ENCODE data around the gene HOXA9.

HOXA9 gene

DNA sequence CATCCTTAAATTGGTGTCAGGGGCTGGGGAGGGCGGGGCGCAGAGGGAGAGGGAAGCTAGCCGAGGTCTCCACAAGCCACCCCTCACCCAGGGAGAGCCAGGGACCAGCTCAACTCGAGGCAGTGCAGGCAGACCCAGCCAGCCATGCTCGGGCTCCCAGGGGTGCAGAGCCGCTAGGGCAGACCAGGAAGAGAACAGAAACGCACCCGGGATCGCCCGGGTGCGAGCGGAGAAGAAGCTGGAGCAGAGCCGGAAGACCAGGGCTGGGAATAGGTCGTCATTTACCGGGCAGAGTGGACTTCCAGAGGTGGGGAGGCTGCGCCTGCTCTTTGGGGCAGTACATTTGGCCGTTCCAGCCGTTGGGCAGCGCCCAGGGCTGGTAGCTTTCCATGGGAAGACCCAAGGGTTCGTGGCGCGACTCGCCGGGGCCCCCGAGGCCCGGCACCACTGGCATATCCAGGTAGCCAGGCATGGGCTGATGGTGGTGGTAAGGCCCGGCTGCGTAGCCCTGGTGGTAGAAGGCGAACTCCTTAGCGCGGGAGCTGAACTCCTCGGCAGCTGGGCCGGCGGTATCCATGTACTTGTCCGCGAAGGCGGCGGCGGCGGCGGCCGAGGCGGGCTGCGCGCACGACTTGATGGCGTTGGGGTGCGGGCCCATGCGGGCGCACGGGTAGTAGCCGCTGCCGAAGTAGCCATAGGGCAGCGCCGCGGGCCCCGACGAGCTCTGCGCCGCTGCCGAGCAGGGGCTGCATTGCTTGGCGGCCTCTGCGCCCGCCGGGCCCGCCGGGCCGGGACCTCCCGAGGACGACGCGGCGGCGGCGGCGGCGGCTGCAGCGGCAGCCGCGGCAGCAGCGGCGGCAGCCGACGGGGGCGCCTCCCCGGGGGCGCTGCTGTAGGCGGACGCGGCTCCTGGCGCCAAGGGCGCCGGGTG is 33.8 kb upstream of the HOXA9 start:
- no peaks in the 10 kb centered on the region for H3K36me3 ChIP-seq (ENCODE audit: control insufficient read depth, insufficient read depth, low read length)
- peaks cover 33% of the 10 kb centered on the region for H3K4me1 ChIP-seq (ENCODE audit: control insufficient read depth, insufficient read depth, low read length)
- peaks cover 97% of the 10 kb centered on the region for H3K27me3 ChIP-seq (ENCODE audit: control insufficient read depth, insufficient read depth, low read length)
- H3K9ac ChIP-seq (ENCODE audit: low read length), result no peak overlapping the region
- no peak overlapping the region for H3K4me3 ChIP-seq (ENCODE audit: low read length)
- no peaks in the 10 kb centered on the region for H3K9me3 ChIP-seq (ENCODE audit: control insufficient read depth, low read length)

DNA sequence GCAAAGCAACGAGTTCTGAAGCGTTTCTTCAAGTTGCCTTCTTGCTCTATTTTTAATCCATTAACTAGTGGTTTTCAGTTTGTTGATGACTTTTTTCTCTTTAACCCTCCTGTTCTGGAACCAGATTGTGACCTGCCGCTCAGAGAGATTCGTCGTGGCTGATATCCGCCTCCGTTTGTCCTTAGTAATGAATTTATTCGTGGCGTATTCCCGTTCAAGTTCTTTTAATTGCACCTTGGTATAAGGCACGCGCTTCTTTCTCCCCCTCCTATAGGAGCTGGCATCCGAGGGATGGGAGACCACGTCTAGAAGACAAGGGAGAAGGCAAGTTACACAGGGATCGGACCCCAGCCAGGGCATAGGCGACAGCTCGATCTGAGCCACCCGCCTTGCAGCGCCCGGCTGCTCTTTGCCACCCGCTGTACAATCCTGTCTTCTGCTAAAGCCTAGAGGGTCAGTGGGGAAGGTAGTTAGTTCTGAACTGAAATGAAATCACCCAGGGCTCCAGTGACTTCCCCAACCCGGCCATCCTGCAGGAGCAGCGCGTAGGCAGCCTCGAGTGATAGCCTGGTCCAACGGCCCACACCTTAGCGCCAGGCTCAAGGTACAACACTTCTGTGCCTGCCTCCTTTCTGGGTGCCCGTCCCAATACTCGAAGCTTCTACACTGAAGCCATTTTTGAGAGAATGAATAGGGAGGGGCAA is 33.0 kb upstream of the HOXA9 start:
- Histone ChIP-seq H3K4me3 (ENCODE audit: low read length) (no peak overlapping the region), H3K4me1 (ENCODE audit: control insufficient read depth, insufficient read depth, low read length) (peaks cover 33% of the 10 kb centered on the region), H3K27me3 (ENCODE audit: control insufficient read depth, insufficient read depth, low read length) (peaks cover 97% of the 10 kb centered on the region), H3K9me3 (ENCODE audit: control insufficient read depth, low read length) (no peaks in the 10 kb centered on the region), H3K9ac (ENCODE audit: low read length) (no peak overlapping the region), H3K36me3 (ENCODE audit: control insufficient read depth, insufficient read depth, low read length) (no peaks in the 10 kb centered on the region)

DNA sequence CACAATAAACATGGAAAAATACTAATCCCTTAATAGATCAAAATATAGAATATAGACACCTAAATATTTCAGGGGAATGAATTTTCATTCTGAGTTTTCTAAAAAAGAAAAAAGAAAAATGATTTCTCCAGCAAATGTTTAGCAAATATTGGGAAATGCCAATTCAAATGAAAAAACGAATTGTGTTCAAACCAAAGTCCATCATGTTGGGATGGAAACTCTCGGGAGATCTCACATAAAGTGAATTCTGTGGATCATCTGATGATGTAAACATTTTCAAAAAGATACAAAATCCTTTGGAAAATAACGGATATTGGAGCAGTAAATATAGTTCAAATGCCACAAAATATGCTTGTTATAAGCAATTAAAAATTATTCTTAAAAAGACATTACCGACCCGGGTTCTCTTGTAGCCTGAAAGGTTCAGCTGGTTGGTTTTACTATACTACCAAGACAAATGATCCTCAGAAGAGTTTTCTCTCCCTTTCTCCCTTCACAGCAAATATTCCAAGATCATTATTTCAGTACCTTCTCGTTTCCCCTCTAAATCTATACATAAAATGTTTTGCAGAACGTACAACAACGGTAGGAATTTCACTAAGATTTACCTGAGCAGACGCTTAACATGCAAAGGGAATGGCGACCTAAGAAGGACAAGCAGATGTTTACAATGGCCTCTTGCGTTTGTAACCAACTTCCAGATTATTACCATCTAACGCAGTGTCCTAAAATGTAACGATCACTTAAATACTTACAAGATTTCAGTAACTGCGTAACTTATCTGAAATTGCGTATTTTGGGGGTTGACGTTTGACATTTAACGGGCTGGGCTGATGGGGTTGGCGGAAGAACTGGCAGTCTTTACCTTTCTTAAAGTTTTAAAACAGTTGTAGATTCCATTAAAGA is 32.1 kb upstream of the HOXA9 start:
- Histone ChIP-seq H3K4me1 (ENCODE audit: control insufficient read depth, insufficient read depth, low read length) (peaks cover 34% of the 10 kb centered on the region), H3K9ac (ENCODE audit: low read length) (no peak overlapping the region), H3K9me3 (ENCODE audit: control insufficient read depth, low read length) (no peaks in the 10 kb centered on the region), H3K4me3 (ENCODE audit: low read length) (no peak overlapping the region), H3K27me3 (ENCODE audit: control insufficient read depth, insufficient read depth, low read length) (peaks cover 97% of the 10 kb centered on the region), H3K36me3 (ENCODE audit: control insufficient read depth, insufficient read depth, low read length) (no peaks in the 10 kb centered on the region)

DNA sequence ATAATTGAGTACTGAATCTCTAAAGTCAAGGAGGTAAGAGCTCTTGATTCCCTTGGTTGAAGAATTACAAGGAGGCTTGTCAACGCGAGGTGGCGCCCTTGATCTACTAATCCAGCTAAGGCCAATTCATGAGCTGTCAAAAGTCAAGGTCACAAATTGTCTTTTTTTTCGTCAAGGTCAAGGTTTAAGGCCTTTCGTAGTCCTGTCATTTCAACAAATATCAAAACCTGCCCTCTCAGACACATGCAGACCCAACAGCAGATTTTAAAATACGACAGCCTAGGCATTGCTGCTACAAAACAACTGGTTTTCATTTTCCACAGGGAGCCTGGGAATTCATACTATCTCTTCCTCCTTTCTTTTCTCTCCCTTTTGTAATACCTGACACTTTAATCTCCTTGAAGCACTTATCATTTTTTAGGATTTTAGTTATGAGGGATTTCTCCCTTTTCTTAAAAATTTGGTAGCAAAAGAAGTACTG is 31.0 kb upstream of the HOXA9 start:
- Histone ChIP-seq H3K9me3 (ENCODE audit: control insufficient read depth, low read length) (no peaks in the 10 kb centered on the region), H3K27me3 (ENCODE audit: control insufficient read depth, insufficient read depth, low read length) (peaks cover 97% of the 10 kb centered on the region), H3K4me3 (ENCODE audit: low read length) (no peak overlapping the region)

DNA sequence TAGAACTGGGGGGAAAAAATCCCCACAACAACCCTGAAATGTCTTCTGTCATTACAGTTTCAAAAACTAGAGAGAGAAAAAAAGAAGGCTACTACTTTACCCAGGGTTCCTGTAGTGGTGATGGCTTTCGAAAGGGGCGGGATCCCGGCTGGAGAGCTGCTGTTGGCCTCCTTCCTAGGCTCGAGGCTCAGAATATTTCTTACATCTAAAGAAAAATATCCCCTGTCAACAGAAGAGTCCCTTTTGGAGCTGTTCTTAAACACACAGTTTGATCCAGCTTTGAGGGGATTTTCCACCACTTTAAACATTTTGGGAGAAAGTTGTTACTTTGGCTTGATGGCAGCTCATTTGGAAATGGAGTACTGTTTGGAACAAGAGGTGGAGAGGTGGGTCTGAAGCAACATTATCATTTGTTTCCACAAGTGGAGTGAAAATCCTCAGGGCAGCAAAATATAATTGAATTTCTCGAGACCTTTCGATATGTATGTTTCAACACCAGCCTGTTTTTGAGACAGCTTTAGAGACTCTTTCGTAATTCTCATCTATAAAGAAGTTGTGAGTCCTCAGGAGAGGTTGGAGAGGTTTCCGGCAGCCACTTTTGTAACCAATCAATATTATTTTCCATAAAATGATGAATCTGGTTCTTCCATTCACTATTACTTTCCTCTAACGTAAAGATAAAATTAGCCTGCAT is 29.5 kb upstream of the HOXA9 start:
- Histone ChIP-seq H3K36me3 (ENCODE audit: control insufficient read depth, insufficient read depth, low read length) (no peaks in the 10 kb centered on the region), H3K9me3 (ENCODE audit: control insufficient read depth, low read length) (no peaks in the 10 kb centered on the region), H3K9ac (ENCODE audit: low read length) (no peak overlapping the region), H3K27me3 (ENCODE audit: control insufficient read depth, insufficient read depth, low read length) (peaks cover 97% of the 10 kb centered on the region), H3K4me3 (ENCODE audit: low read length) (no peak overlapping the region), H3K4me1 (ENCODE audit: control insufficient read depth, insufficient read depth, low read length) (peaks cover 22% of the 10 kb centered on the region)

More for the DNA sequence above, 31.0 kb upstream of the HOXA9 start:
- Histone ChIP-seq H3K36me3 (ENCODE audit: control insufficient read depth, insufficient read depth, low read length) (no peaks in the 10 kb centered on the region), H3K9ac (ENCODE audit: low read length) (no peak overlapping the region), H3K4me1 (ENCODE audit: control insufficient read depth, insufficient read depth, low read length) (peaks cover 34% of the 10 kb centered on the region)

DNA sequence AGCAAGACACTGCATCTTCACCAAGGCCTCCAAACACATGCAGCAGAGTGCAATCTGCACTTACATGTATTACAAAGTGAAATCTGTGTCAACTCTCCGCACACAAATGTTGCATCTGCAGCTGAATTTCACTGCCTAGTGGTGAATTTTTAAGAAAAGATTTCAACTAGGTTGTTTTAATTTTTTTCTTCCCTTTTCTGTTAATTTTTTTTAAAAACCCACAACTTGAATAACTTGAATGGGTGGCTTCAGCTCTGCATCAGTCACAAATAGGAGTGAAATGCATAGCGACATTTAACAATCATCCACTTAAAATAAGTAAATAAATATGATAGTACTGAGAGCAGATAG is 28.6 kb upstream of the HOXA9 start:
- Histone ChIP-seq H3K4me1 (ENCODE audit: control insufficient read depth, insufficient read depth, low read length) (peaks cover 20% of the 10 kb centered on the region), H3K27me3 (ENCODE audit: control insufficient read depth, insufficient read depth, low read length) (peaks cover 100% of the 10 kb centered on the region), H3K9me3 (ENCODE audit: control insufficient read depth, low read length) (no peaks in the 10 kb centered on the region), H3K36me3 (ENCODE audit: control insufficient read depth, insufficient read depth, low read length) (no peaks in the 10 kb centered on the region), H3K4me3 (ENCODE audit: low read length) (no peak overlapping the region), H3K9ac (ENCODE audit: low read length) (no peak overlapping the region)

DNA sequence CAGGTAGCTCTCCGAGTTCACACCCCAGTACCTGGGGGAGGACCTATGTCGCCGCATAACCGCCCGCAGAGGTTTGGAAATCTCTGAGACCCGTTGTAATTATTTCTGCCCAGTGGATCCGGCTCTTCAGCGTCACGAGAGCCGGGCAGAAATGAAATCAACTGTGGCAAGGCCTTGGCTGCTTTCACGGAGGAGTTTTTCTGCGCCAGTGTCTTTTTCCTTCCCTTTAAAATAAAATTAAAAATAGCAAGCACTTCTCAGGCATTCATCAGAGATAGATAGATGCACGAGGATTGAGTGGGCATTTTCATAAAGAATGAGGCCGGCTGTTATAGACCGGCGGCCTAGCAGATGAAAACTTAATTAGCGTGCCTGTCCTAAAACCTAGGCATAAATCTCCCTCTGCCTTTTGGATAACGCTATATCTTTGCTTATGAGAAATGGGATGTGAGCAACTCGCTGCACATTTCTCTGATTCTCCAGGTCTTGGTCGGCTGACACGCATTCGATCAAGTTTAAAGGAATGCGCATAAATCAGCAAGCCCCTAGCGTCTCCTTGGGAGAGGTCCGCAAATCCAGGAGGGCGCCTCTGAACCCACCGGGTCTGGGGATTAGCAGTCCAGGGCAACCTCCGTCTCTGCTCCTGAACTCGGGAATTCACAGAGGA is 28.1 kb upstream of the HOXA9 start:
- H3K4me3 ChIP-seq (ENCODE audit: low read length), result no peak overlapping the region
- H3K9ac ChIP-seq (ENCODE audit: low read length), result no peak overlapping the region
- no peaks in the 10 kb centered on the region for H3K36me3 ChIP-seq (ENCODE audit: control insufficient read depth, insufficient read depth, low read length)
- H3K27me3 ChIP-seq (ENCODE audit: control insufficient read depth, insufficient read depth, low read length), result peaks cover 100% of the 10 kb centered on the region
- no peaks in the 10 kb centered on the region for H3K9me3 ChIP-seq (ENCODE audit: control insufficient read depth, low read length)
- H3K4me1 ChIP-seq (ENCODE audit: control insufficient read depth, insufficient read depth, low read length), result peaks cover 20% of the 10 kb centered on the region

DNA sequence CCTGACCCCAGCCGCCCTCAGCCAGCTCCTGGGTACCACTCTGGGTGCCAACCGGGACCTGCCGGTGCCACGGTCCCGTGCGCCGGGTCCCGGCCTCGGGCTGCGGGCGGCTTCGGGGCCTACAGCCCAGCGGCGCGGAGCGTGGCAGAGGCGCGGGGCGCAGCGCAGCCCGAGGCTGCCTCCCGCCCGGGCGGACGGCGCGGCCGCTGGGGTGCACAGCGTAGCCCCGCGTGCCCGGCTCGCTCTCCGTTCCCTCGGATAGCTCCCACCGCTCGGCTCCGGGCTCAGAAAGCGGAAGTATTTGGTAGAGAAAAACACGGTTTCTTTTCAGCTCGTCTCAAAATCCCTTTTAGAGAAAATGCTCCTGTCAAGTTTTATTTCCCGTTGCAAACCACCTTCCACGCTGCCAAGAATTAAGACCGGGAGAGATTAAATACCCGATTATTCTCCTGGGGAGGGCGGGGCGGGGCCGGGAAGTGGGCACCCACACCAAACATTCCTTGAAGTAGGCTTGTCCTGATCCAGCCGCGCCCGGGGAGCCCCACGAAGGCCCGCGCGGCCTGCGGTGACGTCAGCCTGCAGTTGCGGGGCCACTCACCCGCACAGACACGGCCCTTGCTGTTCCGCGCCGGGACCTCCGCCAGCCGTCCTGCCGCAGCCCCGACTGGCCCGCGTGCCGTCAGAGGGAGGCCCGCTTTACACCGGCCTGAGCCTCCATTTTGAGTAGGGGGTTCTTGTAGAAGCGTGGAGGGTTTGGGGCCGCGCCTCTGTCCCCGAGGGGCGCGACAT is 27.4 kb upstream of the HOXA9 start:
- peaks cover 100% of the 10 kb centered on the region for H3K27me3 ChIP-seq (ENCODE audit: control insufficient read depth, insufficient read depth, low read length)
- H3K9me3 ChIP-seq (ENCODE audit: control insufficient read depth, low read length), result no peaks in the 10 kb centered on the region
- H3K4me3 ChIP-seq (ENCODE audit: low read length), result no peak overlapping the region
- peaks cover 23% of the 10 kb centered on the region for H3K4me1 ChIP-seq (ENCODE audit: control insufficient read depth, insufficient read depth, low read length)
- no peak overlapping the region for H3K9ac ChIP-seq (ENCODE audit: low read length)
- no peaks in the 10 kb centered on the region for H3K36me3 ChIP-seq (ENCODE audit: control insufficient read depth, insufficient read depth, low read length)

DNA sequence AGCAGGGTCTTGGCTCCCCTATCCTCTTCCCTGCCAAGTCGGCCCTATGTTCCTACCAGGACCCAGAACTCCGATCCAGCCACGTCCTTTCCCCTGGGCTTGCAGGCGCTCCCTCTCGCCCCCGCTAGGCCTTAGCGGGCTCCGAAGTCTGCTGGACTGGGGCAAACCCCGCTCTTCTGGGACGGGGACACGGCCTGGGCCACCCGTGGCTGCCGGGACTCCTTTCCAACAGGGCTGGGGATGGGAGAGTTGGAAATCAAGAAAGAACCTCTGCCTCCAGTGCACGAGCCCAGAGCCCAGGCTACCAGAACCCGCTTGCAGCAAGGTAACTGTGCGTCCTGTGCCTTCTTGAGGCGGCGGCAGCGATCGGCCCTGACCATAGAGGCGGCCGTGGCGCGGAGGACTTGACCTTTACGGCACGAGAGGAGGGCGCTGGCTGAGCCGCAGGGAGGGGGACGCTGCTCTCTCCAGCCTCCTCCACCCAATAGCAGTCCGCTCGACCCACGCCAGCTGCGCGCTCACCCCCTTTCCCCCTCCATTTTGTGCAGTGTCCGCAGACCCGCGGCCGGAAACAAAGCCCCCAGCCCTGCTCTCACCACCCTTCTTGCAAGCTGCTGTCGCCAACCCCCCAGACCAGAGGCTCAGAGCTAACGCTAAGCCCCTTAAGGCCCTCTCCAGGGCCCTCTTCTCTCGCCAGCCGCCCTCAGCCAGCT is 26.7 kb upstream of the HOXA9 start:
- no peaks in the 10 kb centered on the region for H3K36me3 ChIP-seq (ENCODE audit: control insufficient read depth, insufficient read depth, low read length)
- H3K9me3 ChIP-seq (ENCODE audit: control insufficient read depth, low read length), result no peaks in the 10 kb centered on the region
- no peak overlapping the region for H3K4me3 ChIP-seq (ENCODE audit: low read length)
- no peak overlapping the region for H3K9ac ChIP-seq (ENCODE audit: low read length)
- peaks cover 26% of the 10 kb centered on the region for H3K4me1 ChIP-seq (ENCODE audit: control insufficient read depth, insufficient read depth, low read length)
- peaks cover 100% of the 10 kb centered on the region for H3K27me3 ChIP-seq (ENCODE audit: control insufficient read depth, insufficient read depth, low read length)

DNA sequence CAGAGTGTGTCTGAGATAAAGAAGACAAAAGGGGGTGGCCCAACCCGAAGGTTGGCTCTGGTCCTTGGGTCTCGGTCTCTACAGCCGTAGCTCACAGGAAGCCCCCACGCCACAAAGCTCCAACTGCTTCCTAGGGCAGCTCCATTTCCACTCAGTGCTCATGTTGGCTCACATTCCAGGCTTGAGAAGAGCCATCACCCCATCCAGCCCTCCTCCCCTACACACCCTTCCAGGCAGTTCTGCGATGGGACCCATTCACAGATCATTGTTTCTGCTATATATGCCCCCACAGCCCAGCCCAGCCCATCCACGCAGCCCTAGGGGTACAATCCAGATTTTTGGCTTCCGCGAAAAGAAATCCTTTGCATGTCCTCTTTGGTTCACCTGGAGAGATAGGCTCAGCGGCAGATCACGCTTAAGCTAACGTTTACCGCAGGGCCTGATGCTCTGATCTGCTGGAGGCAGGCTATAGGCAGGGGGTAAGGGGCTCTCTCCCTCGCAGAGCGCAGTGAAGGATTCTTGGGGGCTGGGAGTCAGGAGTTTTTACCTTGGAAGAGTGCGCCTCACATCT is 25.9 kb upstream of the HOXA9 start:
- Histone ChIP-seq H3K27me3 (ENCODE audit: control insufficient read depth, insufficient read depth, low read length) (peaks cover 99% of the 10 kb centered on the region), H3K9ac (ENCODE audit: low read length) (no peak overlapping the region), H3K4me1 (ENCODE audit: control insufficient read depth, insufficient read depth, low read length) (peaks cover 26% of the 10 kb centered on the region), H3K4me3 (ENCODE audit: low read length) (no peak overlapping the region), H3K9me3 (ENCODE audit: control insufficient read depth, low read length) (no peaks in the 10 kb centered on the region), H3K36me3 (ENCODE audit: control insufficient read depth, insufficient read depth, low read length) (no peaks in the 10 kb centered on the region)

All from mucosa of stomach (tissue), 1 donor.